SU-DHL-6 (cell line): ENCODE results near the gene GHRHR.
A peak's percentile ranks its signal among the peaks of the same experiment; 100 is the strongest.

Source experiments
- H2AFZ ChIP-seq: fragments of 200-600 bp; sonication (generic); 2 replicates; pipeline ENCODE4 v1.6.1; 2014; ENCODE audit warnings: low read depth, mild to moderate bottlenecking, moderate library complexity, mixed read lengths, antibody characterized with exemption, low read length; ENCODE audit not compliant: severe bottlenecking
- H3F3A ChIP-seq: fragments of 200-600 bp; shearing (Covaris generic); 2 replicates; pipeline ENCODE4 v1.6.0; 2016; ENCODE audit warnings: antibody characterized with exemption, mild to moderate bottlenecking; ENCODE audit not compliant: insufficient read depth
- H3K27ac ChIP-seq: fragments of 200-600 bp; sonication (generic); 2 replicates; pipeline ENCODE4 v1.5.1; 2016; ENCODE audit warnings: low read depth, mild to moderate bottlenecking, low read length, moderate library complexity, mixed read lengths
- H3K27me3 ChIP-seq: fragments of 200-600 bp; sonication (generic), shearing (Covaris generic); 2 replicates; pipeline ENCODE4 v1.6.0; 2014; ENCODE audit warnings: mild to moderate bottlenecking, low read length
- H3K36me3 ChIP-seq: fragments of 200-600 bp; sonication (generic); 2 replicates; pipeline ENCODE4 v1.6.1; 2014; ENCODE audit warnings: mild to moderate bottlenecking, low read length, mixed read lengths
- H3K4me2 ChIP-seq: fragments of 300-600, 200-600 bp; shearing (Covaris generic), sonication (generic); 2 replicates; pipeline ENCODE4 v1.6.0; 2014; ENCODE audit warnings: low read length, low read depth, mild to moderate bottlenecking; ENCODE audit not compliant: poor library complexity, severe bottlenecking
- H3K4me3 ChIP-seq: fragments of 200-600 bp; sonication (generic); 2 replicates; pipeline ENCODE4 v1.5.1; 2014; ENCODE audit warnings: antibody characterized with exemption, low read length, mild to moderate bottlenecking, mixed read lengths; ENCODE audit not compliant: insufficient read depth, poor library complexity, severe bottlenecking
- H3K79me2 ChIP-seq: fragments of 200-600 bp; sonication (generic); 2 replicates; pipeline ENCODE4 v1.6.1; 2014; ENCODE audit warnings: mild to moderate bottlenecking, low read length, moderate library complexity; ENCODE audit not compliant: insufficient read depth
- H3K9ac ChIP-seq: fragments of 200-600 bp; sonication (generic); 2 replicates; pipeline ENCODE4 v1.7.0; 2014; ENCODE audit warnings: mild to moderate bottlenecking, low read length
- H3K9me2 ChIP-seq: fragments of 200-600 bp; sonication (generic); replicated peaks from 2 replicates; pipeline ENCODE4 v1.6.1; 2014; ENCODE audit warnings: low read length; ENCODE audit not compliant: insufficient read depth
- H3K9me3 ChIP-seq: fragments of 200-600 bp; sonication (generic); 2 replicates; pipeline ENCODE4 v1.6.1; 2014; ENCODE audit warnings: low read length, mixed read lengths; ENCODE audit not compliant: insufficient read depth
- H4K20me1 ChIP-seq: fragments of 200-600 bp; sonication (generic); 2 replicates; pipeline ENCODE4 v1.6.1; 2014; ENCODE audit warnings: low read depth, mild to moderate bottlenecking, antibody characterized with exemption, low read length, moderate library complexity, mixed read lengths
- CTCF ChIP-seq: fragments of 200-600 bp; sonication (generic); IDR thresholded peaks from one replicate; pipeline ENCODE4 v1.5.1; 2017; ENCODE audit warnings: antibody characterized with exemption, mild to moderate bottlenecking, low read length, moderate library complexity; ENCODE audit not compliant: insufficient read depth, poor library complexity, severe bottlenecking
- EZH2phosphoT487 ChIP-seq: fragments of 200-600 bp; sonication (generic), shearing (Covaris generic); conservative IDR thresholded peaks from 2 replicates; pipeline ENCODE4 v1.6.1; 2018; ENCODE audit warnings: mild to moderate bottlenecking, antibody characterized with exemption, low read length, moderate library complexity, mixed read lengths

The GHRHR gene

DNA sequence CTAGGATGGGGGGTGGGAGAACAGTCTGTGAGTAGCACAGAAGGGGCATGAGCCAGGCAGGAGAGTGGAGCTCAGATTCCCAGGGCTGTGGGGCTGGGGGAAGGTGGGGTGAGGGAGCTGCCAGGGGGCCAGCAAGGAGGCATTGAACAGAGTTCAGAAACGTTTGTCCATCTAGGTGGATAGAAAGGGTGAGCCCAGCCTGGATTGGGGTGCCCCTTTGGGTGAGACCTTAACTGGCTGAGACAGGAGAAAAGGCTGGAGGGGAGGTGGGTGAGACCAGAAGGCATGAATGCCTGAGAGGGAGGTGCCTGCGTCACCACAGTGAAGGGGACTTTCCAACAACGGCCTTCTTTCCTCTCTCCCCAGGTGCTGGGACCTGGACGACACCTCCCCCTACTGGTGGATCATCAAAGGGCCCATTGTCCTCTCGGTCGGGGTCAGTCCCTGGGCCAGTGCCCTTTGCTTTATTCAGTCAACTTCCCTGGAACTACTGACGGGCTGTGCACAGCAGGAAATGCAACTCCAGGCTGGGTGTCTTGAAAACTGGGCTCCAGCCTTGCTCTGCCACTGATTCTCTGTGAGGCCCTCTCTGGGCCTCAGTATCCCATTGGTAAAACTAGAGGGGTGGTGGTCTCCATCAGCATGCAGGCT is 11.0 kb downstream of the GHRHR start:
- no peaks in the 10 kb centered on the region for H4K20me1 ChIP-seq
- TF ChIP-seq CTCF: peak; percentile 87
- no peak for TF ChIP-seq EZH2phosphoT487
- no peaks in the 10 kb centered on the region for H3K9me3 ChIP-seq
- H3K79me2 ChIP-seq: no peaks in the 10 kb centered on the region
- no peaks in the 10 kb centered on the region for H3K36me3 ChIP-seq
- peak overlapping the region; percentile 13; the same call in 1 of the 2 replicates for H3K27ac ChIP-seq
- H3K27me3 ChIP-seq: no peaks in the 10 kb centered on the region
- H3K4me3 ChIP-seq: no peak overlapping the region
- H2AFZ ChIP-seq: peak overlapping the region; percentile 35
- H3K9me2 ChIP-seq: no peaks in the 10 kb centered on the region
- no peaks in the 10 kb centered on the region for H3F3A ChIP-seq
- H3K4me2 ChIP-seq: no peak overlapping the region
- peak overlapping the region; percentile 14; the same call in 1 of the 2 replicates for H3K9ac ChIP-seq

GRCh38 chr7:30975256-30975899 is 11.6 kb downstream of the GHRHR start:
- H4K20me1 ChIP-seq: no peaks in the 10 kb centered on the region

GRCh38 chr7:30976381-30976780 is 12.6 kb downstream of the GHRHR start:
- no peak overlapping the region for H3K27ac ChIP-seq
- no peak overlapping the region for H3K9ac ChIP-seq
- TF ChIP-seq CTCF (no peak), EZH2phosphoT487 (no peak)
- H3K27me3 ChIP-seq: no peaks in the 10 kb centered on the region
- H4K20me1 ChIP-seq: no peaks in the 10 kb centered on the region
- no peak overlapping the region for H3K4me3 ChIP-seq
- H3K79me2 ChIP-seq: no peaks in the 10 kb centered on the region
- H2AFZ ChIP-seq: no peak overlapping the region
- H3K9me3 ChIP-seq: no peaks in the 10 kb centered on the region
- H3K9me2 ChIP-seq: no peaks in the 10 kb centered on the region
- H3F3A ChIP-seq: no peaks in the 10 kb centered on the region
- no peak overlapping the region for H3K4me2 ChIP-seq
- no peaks in the 10 kb centered on the region for H3K36me3 ChIP-seq

More at GRCh38 chr7:30975256-30975899, 11.6 kb downstream of the GHRHR start:
- no peaks in the 10 kb centered on the region for H3K36me3 ChIP-seq
- no peaks in the 10 kb centered on the region for H3K9me2 ChIP-seq
- H3K79me2 ChIP-seq: no peaks in the 10 kb centered on the region
- no peak overlapping the region for H3K9ac ChIP-seq
- H3K9me3 ChIP-seq: no peaks in the 10 kb centered on the region
- no peak overlapping the region for H3K4me3 ChIP-seq
- H2AFZ ChIP-seq: peak overlapping the region; percentile 35
- no peaks in the 10 kb centered on the region for H3F3A ChIP-seq
- TF ChIP-seq CTCF (no peak), EZH2phosphoT487 (no peak)
- no peak overlapping the region for H3K4me2 ChIP-seq
- H3K27ac ChIP-seq: peak overlapping the region; percentile 13; the same call in 1 of the 2 replicates
- no peaks in the 10 kb centered on the region for H3K27me3 ChIP-seq
